Measurements from ENCODE around the gene HSD17B14.
"Not testable (repeated sequence)": the region's sequence is repeated elsewhere in the genome, so short reads cannot be mapped to it uniquely, and the experiment has no call there.

Gene HSD17B14

GRCh38 chr19:48795685-48796070 is 40.6 kb downstream of the HSD17B14 start:
- DNase-seq: no peak

GRCh38 chr19:48795055-48795684 is 41.1 kb downstream of the HSD17B14 start:
- peak; percentile 89 to 94 for DNase-seq

DNA sequence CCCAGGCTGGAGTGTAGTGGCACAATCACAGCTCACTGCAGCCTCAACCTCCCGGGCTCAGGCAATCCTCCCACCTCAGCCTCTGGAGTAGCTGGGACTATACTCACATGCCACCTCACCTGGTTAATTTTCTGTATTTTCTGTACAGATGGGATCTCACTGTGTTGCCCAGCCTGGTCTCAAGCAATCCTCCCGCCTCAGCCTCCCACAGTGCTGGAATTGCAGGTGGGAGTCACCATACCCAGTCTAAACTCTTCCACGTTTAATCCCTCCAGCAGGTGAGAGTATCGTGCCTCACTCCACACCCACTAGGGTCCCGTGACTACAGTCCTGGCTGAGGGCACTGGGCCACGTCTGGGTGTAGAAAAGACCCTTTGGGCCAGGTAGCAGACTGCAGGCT is 42.0 kb downstream of the HSD17B14 start:
- DNase-seq: no peak

GRCh38 chr19:48793271-48793670 is 43.0 kb downstream of the HSD17B14 start:
- DNase-seq: no peak

DNA sequence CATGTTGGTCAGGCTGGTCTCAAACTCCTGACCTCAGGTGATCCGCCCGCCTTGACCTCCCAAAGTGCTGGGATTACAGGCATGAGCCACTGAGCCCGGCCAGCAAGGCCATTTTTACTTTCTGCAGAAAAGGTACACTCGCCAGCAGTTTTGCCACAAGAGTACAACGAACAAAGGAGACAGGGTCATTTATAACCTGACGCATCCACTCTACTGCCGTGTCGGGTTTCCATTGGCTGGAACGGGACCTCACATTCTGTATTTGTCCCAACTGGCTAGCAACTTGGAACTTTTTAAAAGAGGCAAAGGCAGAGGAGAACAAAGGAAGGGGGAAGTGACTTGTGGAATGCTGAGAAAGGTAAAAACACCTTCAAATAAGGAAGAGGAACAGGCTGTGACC is 49.0 kb downstream of the HSD17B14 start:
- not testable (repeated sequence) for DNase-seq

- DNase-seq: not testable (repeated sequence)
Measured at GRCh38 chr19:48786422-48786821, 49.9 kb downstream of the HSD17B14 start.

GRCh38 chr19:48784527-48784926 is 51.8 kb downstream of the HSD17B14 start:
- no peak for DNase-seq

DNA sequence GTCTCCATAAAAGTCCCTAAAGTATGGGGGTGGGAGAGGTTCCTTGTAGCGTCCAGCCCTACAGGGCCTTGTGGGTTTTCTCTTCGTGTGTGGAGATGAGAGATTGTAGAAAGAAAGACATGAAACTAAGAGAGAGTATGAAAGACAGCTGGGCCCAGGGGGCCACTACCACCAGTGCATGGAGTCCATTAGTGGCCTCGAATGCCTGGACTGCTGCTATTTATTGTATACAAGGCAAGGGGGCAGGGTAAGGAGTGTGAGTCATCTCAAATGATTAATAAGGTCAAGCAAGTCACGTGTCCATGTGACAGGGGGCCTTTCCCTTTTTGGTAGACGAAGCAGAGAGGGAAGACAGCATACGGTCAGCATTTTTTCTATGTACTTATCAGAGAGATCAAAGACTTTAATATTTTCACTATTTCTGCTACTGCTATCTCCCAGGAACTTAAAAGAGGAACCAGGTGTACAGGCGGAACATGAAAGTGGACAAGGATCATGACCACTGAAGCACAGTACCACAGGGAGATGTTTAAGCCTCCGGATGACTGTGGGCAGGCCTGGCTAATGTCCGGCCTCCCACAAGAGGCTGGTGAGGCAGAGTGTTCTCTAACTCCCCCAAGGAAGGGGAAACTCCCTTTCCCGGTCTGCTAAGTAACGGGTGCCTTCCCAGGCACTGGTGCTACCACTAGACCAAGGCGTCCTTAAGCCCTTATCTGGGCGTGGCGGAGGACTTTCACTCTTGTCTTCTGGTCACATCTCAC is 55.5 kb downstream of the HSD17B14 start:
- no peak for DNase-seq

DNA sequence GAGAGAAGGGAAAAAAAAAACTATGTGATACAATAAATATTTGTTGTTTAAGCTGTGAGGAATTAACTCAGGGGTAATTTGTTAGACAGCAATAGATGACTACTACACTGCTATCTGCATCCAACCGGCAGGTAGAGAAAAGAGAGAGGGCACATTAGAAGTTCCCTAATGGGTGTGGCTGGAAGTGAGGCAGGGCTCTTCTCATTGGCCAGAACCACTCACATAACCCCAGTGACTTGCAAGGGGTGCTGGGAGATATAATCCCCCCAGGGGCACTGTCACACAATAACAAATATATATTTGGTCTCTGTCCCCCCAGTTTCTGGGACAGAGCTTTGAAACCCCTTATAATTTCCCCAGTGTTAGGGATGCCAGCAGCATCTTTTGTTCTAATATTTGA is 56.7 kb downstream of the HSD17B14 start:
- DNase-seq: no peak

DNA sequence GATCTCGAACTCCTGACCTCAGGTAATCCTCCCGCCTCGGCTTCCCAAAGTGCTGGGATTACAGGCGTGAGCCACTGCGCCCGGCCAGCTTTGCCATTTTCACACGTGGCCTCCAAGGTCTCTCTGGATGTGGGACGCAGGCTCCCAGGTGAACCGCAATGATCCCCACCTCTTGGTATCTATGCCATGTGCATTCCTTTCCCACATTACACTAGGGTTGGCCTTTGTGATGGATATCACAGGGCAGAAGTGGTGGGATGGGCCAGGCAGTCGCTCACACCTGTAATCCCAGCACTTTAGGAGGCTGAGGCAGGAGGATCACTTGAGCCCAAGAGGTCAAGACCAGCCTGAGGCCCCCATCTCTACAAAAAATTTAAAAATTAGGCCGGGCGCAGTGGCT is 58.6 kb downstream of the HSD17B14 start:
- DNase-seq: no peak

GRCh38 chr19:48777139-48777538 is 59.2 kb downstream of the HSD17B14 start:
- no peak for DNase-seq

GRCh38 chr19:48772503-48772953 is 63.8 kb downstream of the HSD17B14 start:
- no peak for DNase-seq

- DNase-seq: no peak
Measured at GRCh38 chr19:48770734-48771472, 65.4 kb downstream of the HSD17B14 start.

DNA sequence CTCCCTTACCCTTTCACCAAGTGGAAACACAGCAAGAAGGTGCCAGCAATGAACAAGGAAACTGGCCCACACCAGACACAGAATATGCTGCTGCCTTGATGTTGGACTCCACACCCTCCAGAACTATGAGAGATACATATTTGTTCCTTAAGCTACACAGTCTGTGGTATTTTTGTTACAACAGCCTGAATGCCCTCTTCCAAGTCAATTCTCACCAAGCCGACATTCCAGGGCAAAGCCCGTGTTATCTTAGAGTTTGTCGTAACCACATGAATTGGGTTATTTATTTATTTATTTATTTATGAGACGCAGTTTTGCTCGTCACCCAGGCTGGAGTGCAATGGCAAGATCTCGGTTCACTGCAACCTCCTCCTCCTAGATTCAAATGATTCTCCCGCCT is 66.0 kb downstream of the HSD17B14 start:
- no peak for DNase-seq

DNA sequence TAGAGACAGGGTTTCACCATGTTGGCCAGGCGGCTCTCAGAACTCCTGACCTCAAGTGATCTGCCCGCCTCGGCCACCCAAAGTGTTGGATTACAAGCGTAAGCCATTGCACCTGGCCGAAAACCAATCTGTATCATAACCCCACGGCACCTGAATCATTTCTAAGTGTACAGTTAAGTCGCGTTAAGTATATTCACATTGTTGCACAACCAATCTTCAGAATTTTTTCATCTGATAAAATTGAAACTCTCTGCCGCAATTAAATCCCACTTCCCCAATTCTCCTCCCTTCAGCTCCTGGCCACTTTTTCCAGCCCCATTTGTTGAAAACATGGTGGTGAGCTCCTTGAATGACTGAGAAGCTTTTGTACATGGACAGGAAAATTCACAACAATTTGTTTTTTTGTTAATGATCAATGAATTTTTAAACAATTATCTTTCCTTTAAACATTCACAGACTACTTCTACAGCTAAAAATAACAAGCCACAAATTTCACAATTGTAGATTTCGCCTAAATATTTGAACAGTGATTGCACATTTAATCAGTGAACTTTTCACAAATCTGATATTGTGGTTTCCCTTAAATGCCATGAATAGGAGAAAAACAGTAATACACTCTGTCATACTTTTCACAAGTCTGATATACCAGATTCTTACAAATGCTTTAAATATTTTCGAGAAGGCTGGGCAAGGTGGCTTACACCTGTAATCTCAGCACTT is 67.1 kb downstream of the HSD17B14 start:
- no peak for DNase-seq

DNA sequence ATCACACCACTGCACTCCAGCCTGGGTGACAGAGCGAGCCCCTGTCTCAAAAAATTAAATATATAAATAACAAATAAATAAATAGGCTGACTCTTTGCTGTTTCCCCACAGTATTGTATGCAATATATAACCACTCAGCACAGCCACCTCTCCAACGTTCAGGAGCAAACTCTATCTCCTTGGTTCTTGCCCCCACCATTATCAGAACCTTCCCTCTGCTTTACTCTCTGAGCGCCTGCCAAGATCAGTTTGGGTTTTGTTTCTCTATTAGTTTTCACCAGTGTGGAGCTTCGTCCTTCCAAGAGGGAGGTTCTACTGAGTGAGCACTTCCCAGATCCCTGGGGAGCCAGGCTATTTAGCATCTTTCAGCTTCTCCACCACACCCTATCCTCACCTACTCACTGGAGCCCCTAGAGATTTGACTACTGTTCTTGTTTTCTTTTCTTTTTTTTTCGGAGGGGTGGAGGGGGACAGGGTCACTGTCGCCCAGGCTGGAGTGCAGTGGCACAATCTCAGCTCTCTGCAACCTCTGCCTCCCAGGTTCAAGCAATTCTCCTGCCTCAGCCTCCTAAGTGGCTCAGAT is 68.0 kb downstream of the HSD17B14 start:
- not testable (repeated sequence) for DNase-seq

- not testable (repeated sequence) for DNase-seq
Measured at GRCh38 chr19:48765816-48766215, 70.5 kb downstream of the HSD17B14 start.
